Measurements from ENCODE around the gene YTHDF1. TPM values are rescaled to one million over a fixed set of nuclear protein-coding genes. Genes with fewer than 3 reads are reported as not detected.

Gene YTHDF1
- polyA plus RNA-seq, 2 of the 4 experiments (the other 2 are of a cell fraction), result 31.8 to 37.9 TPM

DNA sequence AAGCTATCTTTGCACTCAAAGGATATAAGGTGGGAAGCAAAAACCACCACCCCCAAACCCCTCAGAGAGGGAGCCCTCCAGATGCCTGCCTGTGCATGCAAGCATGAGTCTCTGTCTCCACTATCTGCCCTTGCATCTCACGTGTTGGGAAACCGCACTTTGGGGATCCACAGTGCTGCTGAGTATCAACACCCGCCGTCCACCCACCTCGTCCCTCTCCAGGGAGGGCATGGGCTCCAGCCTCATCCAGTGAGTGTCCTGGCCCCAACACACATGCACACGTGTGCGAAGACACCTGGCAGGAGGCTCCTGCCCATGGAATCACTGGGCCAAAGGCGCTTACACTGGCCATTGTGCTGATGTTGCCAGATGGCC lies 3.5 kb upstream of the YTHDF1 start:
- POLR2A ChIA-PET, result no interaction called here
- Histone ChIP-seq H3K4me1 (peaks cover 32% of the 10 kb centered on the region), H3K4me3 (no peak overlapping the region), H3K4me2 (no peak overlapping the region), H3K9me3 (no peaks in the 10 kb centered on the region), H3K27ac (peak overlapping the region in 1 of 2 experiments; percentile 51; a peak in 1 of 6 replicates)
- TF ChIP-seq, protein P1, sequence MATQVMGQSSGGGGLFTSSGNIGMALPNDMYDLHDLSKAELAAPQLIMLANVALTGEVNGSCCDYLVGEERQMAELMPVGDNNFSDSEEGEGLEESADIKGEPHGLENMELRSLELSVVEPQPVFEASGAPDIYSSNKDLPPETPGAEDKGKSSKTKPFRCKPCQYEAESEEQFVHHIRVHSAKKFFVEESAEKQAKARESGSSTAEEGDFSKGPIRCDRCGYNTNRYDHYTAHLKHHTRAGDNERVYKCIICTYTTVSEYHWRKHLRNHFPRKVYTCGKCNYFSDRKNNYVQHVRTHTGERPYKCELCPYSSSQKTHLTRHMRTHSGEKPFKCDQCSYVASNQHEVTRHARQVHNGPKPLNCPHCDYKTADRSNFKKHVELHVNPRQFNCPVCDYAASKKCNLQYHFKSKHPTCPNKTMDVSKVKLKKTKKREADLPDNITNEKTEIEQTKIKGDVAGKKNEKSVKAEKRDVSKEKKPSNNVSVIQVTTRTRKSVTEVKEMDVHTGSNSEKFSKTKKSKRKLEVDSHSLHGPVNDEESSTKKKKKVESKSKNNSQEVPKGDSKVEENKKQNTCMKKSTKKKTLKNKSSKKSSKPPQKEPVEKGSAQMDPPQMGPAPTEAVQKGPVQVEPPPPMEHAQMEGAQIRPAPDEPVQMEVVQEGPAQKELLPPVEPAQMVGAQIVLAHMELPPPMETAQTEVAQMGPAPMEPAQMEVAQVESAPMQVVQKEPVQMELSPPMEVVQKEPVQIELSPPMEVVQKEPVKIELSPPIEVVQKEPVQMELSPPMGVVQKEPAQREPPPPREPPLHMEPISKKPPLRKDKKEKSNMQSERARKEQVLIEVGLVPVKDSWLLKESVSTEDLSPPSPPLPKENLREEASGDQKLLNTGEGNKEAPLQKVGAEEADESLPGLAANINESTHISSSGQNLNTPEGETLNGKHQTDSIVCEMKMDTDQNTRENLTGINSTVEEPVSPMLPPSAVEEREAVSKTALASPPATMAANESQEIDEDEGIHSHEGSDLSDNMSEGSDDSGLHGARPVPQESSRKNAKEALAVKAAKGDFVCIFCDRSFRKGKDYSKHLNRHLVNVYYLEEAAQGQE (IDR thresholded peaks at IDR 0.05), result no peak
- TF ChIP-seq CBX2 (IDR thresholded peaks at IDR 0.05; ENCODE audit: borderline replicate concordance, low read depth), result no peak
- TF ChIP-seq ATOH8 (CRISPR knock-in tag; IDR thresholded peaks at IDR 0.05; ENCODE audit: low read depth), result no peak
- TF ChIP-seq RCOR1 (IDR thresholded peaks at IDR 0.05; ENCODE audit: low read depth, low read length), result no peak
- no peak for TF ChIP-seq POLR2AphosphoS2 (conservative IDR thresholded peaks at IDR 0.05; ENCODE audit: low read length)
- FAIRE-seq (no peak), ATAC-seq (no peak), DNase-seq (ENCODE audit: low read depth in 1 of 2, low spot score in 1 of 2) (no peak)
- WGBS (ENCODE audit: missing lambda C conversion rate), result 78% methylated on average over 8 of the region's 8 CpGs
- CTCF ChIA-PET, result interaction anchor here (1.5 to 7.8 kb wide), 7 partner anchors 12 to 72 kb away, joined by 6 to 69 read pairs (median 11); partner anchors contain the start of gene BIRC7

GRCh38 chr20:63218701-63219446 lies 2.9 kb upstream of the YTHDF1 start:
- no peak overlapping the region for H3K4me2 ChIP-seq
- no peak for ATAC-seq
- 78% methylated on average over 13 of the region's 13 CpGs for WGBS (ENCODE audit: missing lambda C conversion rate)
- no peak overlapping the region for H3K4me3 ChIP-seq
- no peak for DNase-seq (ENCODE audit: low read depth in 1 of 2, low spot score in 1 of 2)
- peaks cover 32% of the 10 kb centered on the region for H3K4me1 ChIP-seq
- no peak for TF ChIP-seq ZFP36 (IDR thresholded peaks at IDR 0.05; ENCODE audit: borderline replicate concordance, partially characterized antibody)
- no peak for TF ChIP-seq HOXA7 (CRISPR knock-in tag; IDR thresholded peaks at IDR 0.05)
- no peak for TF ChIP-seq RAD21 (conservative IDR thresholded peaks at IDR 0.05 in 1 of 2, IDR thresholded peaks at IDR 0.05 in 1 of 2)
- TF ChIP-seq RARB (CRISPR knock-in tag; IDR thresholded peaks at IDR 0.05), result no peak
- no peak for TF ChIP-seq JUNB (IDR thresholded peaks at IDR 0.05)
- no peak for TF ChIP-seq EHF (CRISPR knock-in tag; IDR thresholded peaks at IDR 0.05)
- no peak for TF ChIP-seq RCOR1 (IDR thresholded peaks at IDR 0.05; ENCODE audit: low read depth, low read length)
- TF ChIP-seq, protein P2, sequence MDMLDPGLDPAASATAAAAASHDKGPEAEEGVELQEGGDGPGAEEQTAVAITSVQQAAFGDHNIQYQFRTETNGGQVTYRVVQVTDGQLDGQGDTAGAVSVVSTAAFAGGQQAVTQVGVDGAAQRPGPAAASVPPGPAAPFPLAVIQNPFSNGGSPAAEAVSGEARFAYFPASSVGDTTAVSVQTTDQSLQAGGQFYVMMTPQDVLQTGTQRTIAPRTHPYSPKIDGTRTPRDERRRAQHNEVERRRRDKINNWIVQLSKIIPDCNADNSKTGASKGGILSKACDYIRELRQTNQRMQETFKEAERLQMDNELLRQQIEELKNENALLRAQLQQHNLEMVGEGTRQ (IDR thresholded peaks at IDR 0.05), result no peak
- TF ChIP-seq HOXB13 (CRISPR knock-in tag; IDR thresholded peaks at IDR 0.05; ENCODE audit: low read depth), result no peak
- TF ChIP-seq, protein P3, sequence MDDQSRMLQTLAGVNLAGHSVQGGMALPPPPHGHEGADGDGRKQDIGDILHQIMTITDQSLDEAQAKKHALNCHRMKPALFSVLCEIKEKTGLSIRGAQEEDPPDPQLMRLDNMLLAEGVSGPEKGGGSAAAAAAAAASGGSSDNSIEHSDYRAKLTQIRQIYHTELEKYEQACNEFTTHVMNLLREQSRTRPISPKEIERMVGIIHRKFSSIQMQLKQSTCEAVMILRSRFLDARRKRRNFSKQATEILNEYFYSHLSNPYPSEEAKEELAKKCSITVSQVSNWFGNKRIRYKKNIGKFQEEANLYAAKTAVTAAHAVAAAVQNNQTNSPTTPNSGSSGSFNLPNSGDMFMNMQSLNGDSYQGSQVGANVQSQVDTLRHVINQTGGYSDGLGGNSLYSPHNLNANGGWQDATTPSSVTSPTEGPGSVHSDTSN (IDR thresholded peaks at IDR 0.05), result no peak
- no peak for TF ChIP-seq ATOH8 (CRISPR knock-in tag; IDR thresholded peaks at IDR 0.05; ENCODE audit: low read depth)
- no peak for TF ChIP-seq KDM5A (IDR thresholded peaks at IDR 0.05)
- no peak for TF ChIP-seq NR3C1 (IDR thresholded peaks at IDR 0.05)
- TF ChIP-seq NPAS2 (CRISPR knock-in tag; IDR thresholded peaks at IDR 0.05; ENCODE audit: borderline replicate concordance), result no peak
- no peak for TF ChIP-seq TP53 (CRISPR knock-in tag; IDR thresholded peaks at IDR 0.05)
- TF ChIP-seq CBX8 (IDR thresholded peaks at IDR 0.05), result no peak
- peak overlapping the region in 1 of 2 experiments; percentile 51; a peak in 3 of 6 replicates for H3K27ac ChIP-seq
- POLR2A ChIA-PET, result no interaction called here
- FAIRE-seq, result no peak
- no peaks in the 10 kb centered on the region for H3K9me3 ChIP-seq
- CTCF ChIA-PET, result interaction anchor here (1.9 to 7.8 kb wide), 6 partner anchors 13 to 72 kb away, joined by 6 to 69 read pairs (median 10); partner anchors contain the start of gene BIRC7
